RCC 7860 (cell line): ENCODE measurements around the gene C9orf152.

Experiments used
- DNase-seq: peaks from one replicate; pipeline ENCODE4 v3.0.0-alpha.2; 2015; ENCODE audit warnings: low spot score
- FAIRE-seq: peaks from 2 replicates; lab custom pipeline; 2012; peaks lifted over from hg19 to GRCh38; lab: Jason Lieb, UNC

Gene C9orf152

DNA sequence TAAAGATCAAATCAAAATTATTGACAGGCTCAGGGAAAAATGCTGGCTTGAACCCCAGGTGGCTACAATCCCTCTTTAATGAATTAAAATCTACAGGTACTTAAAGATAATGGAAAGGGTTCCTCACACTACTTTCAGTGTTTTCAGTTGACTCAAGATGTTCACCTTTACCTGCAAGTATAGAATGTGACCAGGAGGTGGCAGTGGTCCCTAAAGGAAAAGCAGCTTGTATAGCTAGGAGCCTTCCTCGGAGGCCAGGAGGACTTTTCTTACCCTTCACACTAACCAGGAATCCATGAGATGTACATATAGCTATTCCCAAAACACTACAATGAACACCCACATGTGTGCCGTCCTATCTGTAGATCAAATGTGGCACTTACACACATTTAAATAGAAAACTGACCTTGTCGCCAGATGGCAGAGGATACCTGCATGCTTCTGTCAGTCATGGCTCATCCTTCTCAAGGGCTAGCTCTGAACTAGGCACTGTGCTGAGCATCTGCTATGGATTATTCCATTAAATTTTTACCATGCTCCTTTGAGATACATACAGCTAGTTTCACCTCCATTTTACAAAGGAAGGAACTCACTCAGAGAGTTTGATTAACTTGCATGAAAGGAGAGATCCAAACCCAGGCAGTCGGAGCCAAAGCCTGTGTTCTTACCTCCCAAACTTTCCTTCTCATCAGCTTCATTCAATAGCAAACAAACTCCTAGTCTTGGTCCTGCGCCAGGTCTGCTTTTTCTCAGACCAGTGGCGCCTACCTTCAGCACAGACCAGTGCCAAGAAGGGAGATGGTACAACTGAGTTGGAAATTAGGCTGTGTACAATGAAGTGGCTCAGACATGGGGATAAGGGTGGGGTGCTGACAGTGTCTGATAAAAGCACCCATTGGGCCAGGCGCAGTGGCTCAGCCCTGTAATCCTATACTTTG, 24.5 kb downstream of the C9orf152 start:
- FAIRE-seq, result peak; percentile 66
- DNase-seq, result peak; percentile 57

DNA sequence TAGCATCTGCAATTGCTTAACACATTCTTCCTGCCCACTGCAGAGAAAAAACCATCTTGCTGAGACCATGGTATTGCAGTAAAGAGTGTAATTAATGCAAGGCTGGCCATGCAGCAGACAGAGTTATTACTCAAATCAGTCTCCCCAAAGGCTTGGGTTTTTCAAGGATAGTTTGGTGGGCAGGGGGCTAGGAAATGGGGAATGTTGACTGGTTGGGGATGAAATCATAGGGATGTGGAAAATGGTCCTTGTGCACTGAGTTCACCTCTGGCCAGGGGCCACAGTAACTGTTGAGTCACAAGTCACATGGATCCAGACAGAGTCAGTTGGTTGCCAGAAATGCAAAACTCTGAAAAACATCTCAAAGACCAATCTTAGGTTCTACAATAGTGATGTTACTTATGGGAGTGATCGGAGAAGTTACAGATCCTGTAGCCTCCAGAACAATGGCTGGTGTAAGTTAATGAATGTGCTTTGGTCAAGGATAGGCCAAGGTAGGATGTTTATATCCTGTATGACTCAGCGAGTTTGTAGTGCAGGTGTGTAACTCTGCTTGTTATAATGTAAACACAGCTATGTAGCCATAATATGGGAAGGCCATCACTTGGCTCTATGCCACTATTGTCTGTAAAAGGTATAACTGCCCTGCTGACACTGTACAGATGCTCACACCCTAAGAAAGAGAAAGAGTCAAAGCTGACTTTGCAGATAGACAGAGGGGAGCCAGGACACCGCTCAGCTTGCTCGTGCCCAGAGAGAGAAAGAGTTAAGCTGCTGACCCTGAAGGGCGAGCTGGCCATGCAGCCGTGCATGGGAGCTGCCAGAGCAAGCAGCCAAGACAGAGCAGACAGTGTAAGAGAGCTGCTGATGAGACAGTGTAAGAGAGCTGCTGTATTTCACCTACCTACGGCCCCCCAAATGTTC, 27.2 kb downstream of the C9orf152 start:
- FAIRE-seq, result no peak
- DNase-seq, result peak; percentile 17

GRCh38 chr9:110179734-110180133, 28.2 kb downstream of the C9orf152 start:
- peak; percentile 62 for DNase-seq
- FAIRE-seq, result peak; percentile 78

DNA sequence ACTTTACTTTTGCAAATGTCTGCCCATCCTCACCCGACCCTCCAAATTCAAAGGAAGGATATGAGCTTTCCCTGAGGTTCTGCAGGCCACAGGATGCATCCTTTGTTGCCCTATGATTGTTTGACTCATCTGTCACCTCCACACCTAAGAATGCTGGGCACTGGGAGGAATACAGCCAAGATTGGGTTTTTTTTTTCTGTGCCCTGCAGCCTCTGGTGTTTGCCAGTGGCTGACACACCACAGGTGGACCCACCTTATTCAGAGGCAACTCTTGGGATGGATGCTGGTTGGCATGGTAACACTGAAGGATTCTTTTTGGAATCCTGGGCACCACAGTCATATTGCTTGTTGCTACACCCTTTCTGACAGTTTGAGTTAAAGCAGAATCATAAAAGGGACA, 29.7 kb downstream of the C9orf152 start:
- FAIRE-seq (no peak), DNase-seq (no peak)

DNA sequence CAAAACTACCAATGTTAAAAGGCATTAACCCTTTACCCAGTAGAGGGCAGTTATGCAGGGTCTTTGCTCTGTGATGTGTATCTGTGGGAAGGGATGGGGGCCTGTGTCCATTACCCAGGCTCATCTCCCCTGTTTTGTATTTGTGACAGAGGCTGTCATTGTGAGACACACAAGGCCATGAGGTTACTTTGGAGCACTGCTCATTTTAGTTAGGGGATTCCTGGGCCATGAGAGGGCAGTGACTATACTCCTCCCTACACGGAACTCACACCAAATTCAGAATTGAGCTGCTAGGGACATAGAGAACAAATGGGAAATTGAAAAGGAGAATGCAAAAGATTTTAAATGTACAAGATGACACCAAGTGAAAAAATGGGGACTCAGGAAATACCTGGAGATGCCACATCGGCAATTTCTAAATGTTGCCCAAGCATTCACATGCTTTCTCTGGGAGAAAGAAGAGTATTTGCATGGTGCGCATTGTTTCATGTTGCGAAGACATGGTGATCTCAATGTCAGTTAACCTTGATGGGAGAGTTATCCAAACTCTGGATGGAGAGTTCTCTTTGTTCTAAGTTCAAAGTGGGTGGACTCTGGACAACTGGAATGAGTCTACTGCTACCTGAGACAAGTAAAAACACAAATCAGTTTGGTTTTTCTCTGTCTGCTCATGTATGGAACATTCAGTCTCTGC, 32.5 kb downstream of the C9orf152 start:
- FAIRE-seq, result no peak
- DNase-seq, result no peak

GRCh38 chr9:110173322-110173642, 34.7 kb downstream of the C9orf152 start:
- DNase-seq, result no peak
- no peak for FAIRE-seq

DNA sequence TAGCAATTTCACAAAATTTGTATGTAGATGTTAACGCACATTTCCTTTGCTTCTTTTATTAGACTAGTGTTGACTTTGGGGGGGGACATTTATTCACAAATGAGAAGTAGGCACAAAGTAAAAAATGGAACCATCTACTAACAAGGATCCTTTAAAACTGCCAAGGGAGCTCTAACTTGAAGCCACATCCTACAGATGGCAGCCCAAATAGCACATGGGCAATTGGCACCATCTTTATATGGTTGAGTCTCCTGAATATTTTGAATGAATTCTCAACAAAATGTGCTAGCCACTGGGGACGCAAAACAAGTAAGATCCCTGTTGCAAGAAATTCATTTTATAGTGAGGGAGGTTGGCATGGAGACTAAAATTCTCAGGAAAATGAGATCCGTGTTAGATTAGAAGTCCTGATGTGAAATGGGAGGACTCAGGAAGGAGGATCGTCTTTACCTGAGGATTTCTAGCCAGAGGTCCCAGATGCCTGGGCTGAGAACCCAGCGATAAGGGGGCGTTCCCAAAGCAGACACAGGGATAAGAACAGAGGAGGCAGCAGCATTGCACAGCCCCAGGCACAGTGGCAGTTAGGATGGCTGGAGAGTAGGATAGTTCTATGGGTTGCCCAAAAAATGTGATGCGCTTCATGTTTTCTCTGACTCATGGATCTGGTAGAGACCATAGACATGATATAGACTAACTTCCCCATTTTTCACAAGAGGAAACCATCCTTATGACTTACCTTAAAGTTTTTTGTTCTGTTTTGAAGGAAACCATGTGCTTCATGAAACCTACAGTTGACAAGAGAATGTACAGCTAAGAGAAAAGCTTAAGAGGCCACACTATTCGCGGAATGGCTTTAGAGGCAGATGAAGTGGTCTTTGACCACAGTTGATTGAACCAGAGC, 37.4 kb downstream of the C9orf152 start:
- DNase-seq (no peak), FAIRE-seq (no peak)

DNA sequence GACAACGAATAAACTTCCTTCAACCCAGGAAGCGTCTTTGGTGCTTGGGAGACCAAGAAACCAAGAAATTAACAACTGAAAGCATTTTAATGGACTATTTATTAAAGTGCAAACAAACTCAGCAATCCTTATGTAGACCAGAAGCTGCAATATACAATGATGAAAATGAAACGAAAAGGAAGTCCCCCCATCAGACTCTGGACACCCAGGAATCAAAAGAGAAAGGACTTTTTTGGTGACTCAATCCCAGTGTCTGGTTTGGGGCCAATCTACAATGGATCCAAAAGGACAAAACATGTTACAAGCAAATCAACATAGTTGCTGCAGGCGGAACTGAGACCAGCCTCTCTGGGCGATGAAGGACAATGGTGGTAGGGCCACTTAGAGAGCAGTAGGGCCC, 39.5 kb downstream of the C9orf152 start:
- FAIRE-seq, result no peak
- DNase-seq, result no peak

DNA sequence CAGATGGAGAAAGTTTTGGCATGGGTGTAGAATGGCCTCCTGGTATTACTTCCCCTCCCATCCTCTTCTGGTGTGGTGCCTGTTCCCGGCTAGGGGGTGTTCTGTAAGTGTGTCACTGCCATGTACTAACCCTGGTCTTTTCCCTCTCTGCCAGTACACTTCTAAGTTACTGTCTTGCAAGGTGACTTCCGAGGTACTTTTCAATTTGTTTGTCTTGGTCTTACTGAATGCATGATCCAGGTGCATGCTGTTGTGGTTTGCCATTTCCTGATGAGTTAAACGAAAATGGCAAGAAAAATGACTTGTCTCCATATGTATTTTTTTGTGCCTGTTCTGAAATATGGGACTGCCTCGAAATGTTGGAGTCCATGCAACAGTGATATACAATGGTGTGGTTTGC, 46.0 kb downstream of the C9orf152 start:
- DNase-seq, result no peak
- FAIRE-seq, result no peak

GRCh38 chr9:110160685-110161084, 47.3 kb downstream of the C9orf152 start:
- DNase-seq, result no peak
- FAIRE-seq, result no peak

DNA sequence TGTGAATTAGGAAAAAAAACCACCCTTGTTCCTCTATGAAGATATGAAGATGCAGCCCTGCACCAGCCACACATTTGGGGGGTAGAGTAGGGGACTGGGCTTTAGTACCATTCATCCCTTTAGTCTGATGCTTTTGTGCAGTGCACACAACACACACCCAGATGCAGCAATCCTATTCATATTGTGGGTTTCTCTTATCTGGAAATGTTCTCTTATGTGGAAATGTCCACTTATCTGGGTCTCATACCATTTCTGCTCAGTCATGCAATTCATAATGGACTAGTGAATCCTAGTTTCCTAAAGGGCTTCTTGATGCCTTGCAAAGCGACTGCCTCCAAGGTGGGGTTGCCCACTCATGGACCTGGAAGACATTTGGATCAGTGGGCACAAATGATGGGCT, 47.8 kb downstream of the C9orf152 start:
- FAIRE-seq, result no peak

GRCh38 chr9:110157823-110158664, 49.9 kb downstream of the C9orf152 start:
- DNase-seq (no peak), FAIRE-seq (no peak)

More for the DNA sequence above, 47.8 kb downstream of the C9orf152 start:
- DNase-seq, result no peak

DNA sequence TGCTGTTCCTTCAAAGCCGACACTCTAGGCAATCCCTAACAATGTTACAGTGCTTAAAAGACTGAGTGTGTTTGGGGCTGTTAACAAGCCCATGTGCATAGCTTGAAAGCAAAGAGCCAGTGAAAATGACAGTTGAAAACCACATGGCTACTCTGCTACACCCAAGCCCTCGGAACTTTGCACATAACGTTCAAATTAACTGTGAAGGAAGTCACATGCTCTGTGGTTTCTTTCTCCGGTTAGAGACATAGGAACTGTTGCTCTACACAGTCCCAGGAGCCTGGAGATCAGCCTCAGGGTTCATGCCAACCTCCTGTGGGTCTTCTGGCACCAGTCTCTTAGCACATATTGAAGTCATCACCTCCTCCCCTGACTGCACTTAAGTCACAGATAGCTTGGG, 51.1 kb downstream of the C9orf152 start:
- FAIRE-seq, result no peak
- no peak for DNase-seq

GRCh38 chr9:110156416-110156815, 51.5 kb downstream of the C9orf152 start:
- FAIRE-seq, result no peak

DNA sequence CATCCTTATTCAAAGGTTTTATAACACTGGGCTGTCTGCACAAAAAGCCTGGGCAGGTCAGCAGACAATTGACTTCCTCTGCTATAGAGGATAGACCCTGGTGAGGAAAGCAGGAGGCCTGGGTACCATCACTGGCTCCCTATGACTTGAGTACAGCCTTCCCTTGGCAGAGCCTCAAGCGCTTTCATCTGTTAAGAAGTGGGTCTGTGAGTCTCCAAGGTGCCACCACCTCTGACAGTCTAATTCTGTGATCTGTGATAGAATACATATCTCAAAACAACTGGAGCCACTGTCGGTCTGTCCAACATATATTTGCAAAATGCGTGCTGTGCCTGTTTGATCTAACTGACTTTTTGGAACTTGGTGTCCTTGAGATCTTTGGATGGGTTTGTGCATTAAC, 52.2 kb downstream of the C9orf152 start:
- DNase-seq (no peak), FAIRE-seq (no peak)

More at GRCh38 chr9:110156416-110156815, 51.5 kb downstream of the C9orf152 start:
- no peak for DNase-seq

GRCh38 chr9:110153431-110153830, 54.5 kb downstream of the C9orf152 start:
- FAIRE-seq, result no peak

GRCh38 chr9:110152704-110153374, 55.1 kb downstream of the C9orf152 start:
- FAIRE-seq (no peak), DNase-seq (peak; percentile 49)

More at GRCh38 chr9:110153431-110153830, 54.5 kb downstream of the C9orf152 start:
- DNase-seq, result no peak
